ENCODE measurements around the gene TMEM140. TPM values are rescaled to one million over a fixed set of nuclear protein-coding genes. Genes with fewer than 3 reads are reported as not detected.

TMEM140 gene
- total and polyA plus RNA-seq, 2 experiments from 2014 or later, result 20.8 to 23.1 TPM

DNA sequence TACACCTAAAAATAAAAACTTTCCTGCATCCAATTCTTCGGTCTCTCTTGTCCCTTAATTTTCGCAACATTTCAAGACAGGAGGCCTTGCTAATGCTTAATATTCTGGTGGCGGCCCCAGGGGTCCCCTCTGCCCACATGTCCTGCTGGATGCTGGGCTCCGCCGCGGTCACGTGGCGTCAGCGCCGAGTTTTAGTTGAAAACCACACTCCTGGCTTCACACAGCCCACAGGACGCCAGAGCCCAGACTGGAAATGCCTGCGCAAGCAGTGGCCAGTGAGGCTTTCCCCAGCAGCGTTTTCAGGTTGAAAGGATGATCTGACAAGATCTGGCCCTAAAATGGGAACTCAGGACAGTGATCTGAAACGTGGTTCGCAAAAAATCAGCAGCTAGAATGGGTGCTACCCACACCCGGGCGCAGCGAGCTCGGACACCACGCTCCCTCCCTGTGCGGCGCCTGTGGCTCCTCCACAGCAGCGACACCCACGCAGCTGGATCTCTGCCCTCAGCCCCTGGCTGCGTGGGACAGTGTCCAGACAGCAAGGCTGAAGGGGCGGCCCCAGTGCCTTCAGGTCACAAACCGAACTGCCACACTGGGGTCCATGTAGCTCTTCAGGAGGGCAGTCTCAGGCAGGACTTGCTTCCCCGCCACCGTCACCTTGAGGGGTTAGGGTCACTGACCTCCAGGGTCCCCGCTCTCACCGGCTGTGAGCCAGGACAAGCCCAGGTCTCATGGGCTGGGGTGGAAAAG is 34.2 kb downstream of the TMEM140 start:
- Histone ChIP-seq H3K9me2 (replicated peaks; ENCODE audit: insufficient read depth) (no peaks in the 10 kb centered on the region), H3K9me3 (ENCODE audit: low read depth) (peaks cover 17% of the 10 kb centered on the region), H3K4me1 (ENCODE audit: insufficient read depth) (no peaks in the 10 kb centered on the region), H4K20me1 (ENCODE audit: insufficient read depth, poor library complexity, severe bottlenecking) (no peaks in the 10 kb centered on the region), H3K4me3 (no peak overlapping the region), H3K4me2 (no peak overlapping the region), H3K27ac (no peak overlapping the region), H3K36me3 (replicated peaks; ENCODE audit: insufficient read depth, low read depth) (peaks cover 4% of the 10 kb centered on the region), H3K27me3 (no peaks in the 10 kb centered on the region), H3K79me2 (no peaks in the 10 kb centered on the region), H2AFZ (no peak overlapping the region)
- TF ChIP-seq, protein P1, sequence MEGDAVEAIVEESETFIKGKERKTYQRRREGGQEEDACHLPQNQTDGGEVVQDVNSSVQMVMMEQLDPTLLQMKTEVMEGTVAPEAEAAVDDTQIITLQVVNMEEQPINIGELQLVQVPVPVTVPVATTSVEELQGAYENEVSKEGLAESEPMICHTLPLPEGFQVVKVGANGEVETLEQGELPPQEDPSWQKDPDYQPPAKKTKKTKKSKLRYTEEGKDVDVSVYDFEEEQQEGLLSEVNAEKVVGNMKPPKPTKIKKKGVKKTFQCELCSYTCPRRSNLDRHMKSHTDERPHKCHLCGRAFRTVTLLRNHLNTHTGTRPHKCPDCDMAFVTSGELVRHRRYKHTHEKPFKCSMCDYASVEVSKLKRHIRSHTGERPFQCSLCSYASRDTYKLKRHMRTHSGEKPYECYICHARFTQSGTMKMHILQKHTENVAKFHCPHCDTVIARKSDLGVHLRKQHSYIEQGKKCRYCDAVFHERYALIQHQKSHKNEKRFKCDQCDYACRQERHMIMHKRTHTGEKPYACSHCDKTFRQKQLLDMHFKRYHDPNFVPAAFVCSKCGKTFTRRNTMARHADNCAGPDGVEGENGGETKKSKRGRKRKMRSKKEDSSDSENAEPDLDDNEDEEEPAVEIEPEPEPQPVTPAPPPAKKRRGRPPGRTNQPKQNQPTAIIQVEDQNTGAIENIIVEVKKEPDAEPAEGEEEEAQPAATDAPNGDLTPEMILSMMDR (IDR thresholded peaks at IDR 0.05; ENCODE audit: poor library complexity), result no peak
- TF ChIP-seq EZH2phosphoT487 (IDR thresholded peaks at IDR 0.05; ENCODE audit: low read depth, severe bottlenecking, unreplicated experiment) (no peak), EZH2 (IDR thresholded peaks at IDR 0.05; ENCODE audit: borderline replicate concordance) (no peak)
- 98% methylated on average over 31 of the region's 31 CpGs for WGBS (ENCODE audit: low lambda C conversion rate, missing lambda C conversion rate)
- no peak for DNase-seq (ENCODE audit: low spot score)

DNA sequence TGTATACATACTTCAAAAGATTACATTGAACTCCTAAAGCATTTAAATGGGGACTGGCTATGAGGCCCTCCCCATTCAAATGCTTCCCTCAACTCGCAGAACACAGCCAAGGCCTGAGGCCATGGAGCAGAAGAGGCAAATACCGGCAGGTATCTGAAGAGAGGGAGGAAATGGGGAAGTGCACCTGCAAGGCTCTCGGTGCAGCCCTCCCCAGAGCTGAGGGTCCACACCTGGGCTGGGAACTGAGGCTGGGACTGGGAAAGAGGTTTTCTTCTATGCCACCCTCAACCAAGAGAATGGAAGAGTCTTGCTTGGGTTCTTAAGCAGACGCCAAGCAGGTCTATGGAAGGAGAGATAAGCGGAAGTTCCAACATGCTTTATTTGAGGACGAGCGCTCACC is 35.6 kb downstream of the TMEM140 start:
- TF ChIP-seq EZH2phosphoT487 (IDR thresholded peaks at IDR 0.05; ENCODE audit: low read depth, severe bottlenecking, unreplicated experiment), result no peak
- TF ChIP-seq, protein P1 (IDR thresholded peaks at IDR 0.05; ENCODE audit: poor library complexity), result no peak
- TF ChIP-seq EZH2 (IDR thresholded peaks at IDR 0.05; ENCODE audit: borderline replicate concordance), result no peak
- Histone ChIP-seq H3K4me2 (no peak overlapping the region), H3K9me2 (replicated peaks; ENCODE audit: insufficient read depth) (no peaks in the 10 kb centered on the region), H3K9me3 (ENCODE audit: low read depth) (peaks cover 17% of the 10 kb centered on the region), H2AFZ (no peak overlapping the region), H3K36me3 (replicated peaks; ENCODE audit: insufficient read depth, low read depth) (peaks cover 4% of the 10 kb centered on the region), H3K4me3 (no peak overlapping the region), H3K79me2 (no peaks in the 10 kb centered on the region), H3K4me1 (ENCODE audit: insufficient read depth) (no peaks in the 10 kb centered on the region), H3K27ac (no peak overlapping the region), H4K20me1 (ENCODE audit: insufficient read depth, poor library complexity, severe bottlenecking) (no peaks in the 10 kb centered on the region), H3K27me3 (no peaks in the 10 kb centered on the region)
- WGBS (ENCODE audit: low lambda C conversion rate, missing lambda C conversion rate), result 91% methylated on average over 7 of the region's 7 CpGs
- no peak for DNase-seq (ENCODE audit: low spot score)

DNA sequence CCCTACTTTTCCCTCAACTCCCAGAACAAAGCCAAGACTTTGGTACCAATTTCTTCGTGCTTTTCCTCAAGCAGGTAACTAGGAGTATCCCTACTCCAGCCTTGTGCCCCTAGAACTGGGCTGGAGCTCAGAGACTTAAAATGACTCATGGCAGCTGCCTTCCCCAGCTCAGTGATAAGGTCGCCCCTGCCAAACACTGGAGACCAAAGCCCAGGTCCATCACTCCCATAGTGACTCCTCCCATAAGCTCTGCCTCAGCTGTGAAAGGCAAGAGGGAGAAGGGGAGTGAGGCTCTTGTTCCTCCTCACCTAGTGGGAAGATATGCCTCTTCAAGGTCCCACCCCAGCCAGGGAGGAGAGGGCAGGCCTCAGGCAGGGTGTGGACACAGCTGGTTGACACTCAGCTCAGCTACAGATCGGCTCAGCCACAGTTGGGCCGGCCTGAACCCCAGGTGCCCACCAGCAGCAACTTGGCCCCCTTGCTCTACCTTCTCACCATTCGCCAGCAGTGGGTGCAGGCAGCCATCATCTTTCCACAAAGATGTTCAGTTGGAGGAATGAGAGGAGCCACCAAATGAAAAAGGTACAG is 36.5 kb downstream of the TMEM140 start:
- Histone ChIP-seq H3K4me1 (ENCODE audit: insufficient read depth) (no peaks in the 10 kb centered on the region), H2AFZ (no peak overlapping the region), H3K27me3 (no peaks in the 10 kb centered on the region), H4K20me1 (ENCODE audit: insufficient read depth, poor library complexity, severe bottlenecking) (no peaks in the 10 kb centered on the region), H3K27ac (no peak overlapping the region), H3K4me2 (no peak overlapping the region), H3K9me2 (replicated peaks; ENCODE audit: insufficient read depth) (no peaks in the 10 kb centered on the region), H3K36me3 (replicated peaks; ENCODE audit: insufficient read depth, low read depth) (peaks cover 4% of the 10 kb centered on the region), H3K4me3 (no peak overlapping the region), H3K9me3 (ENCODE audit: low read depth) (peaks cover 17% of the 10 kb centered on the region), H3K79me2 (no peaks in the 10 kb centered on the region)
- TF ChIP-seq, protein P1 (IDR thresholded peaks at IDR 0.05; ENCODE audit: poor library complexity), result no peak
- TF ChIP-seq EZH2 (IDR thresholded peaks at IDR 0.05; ENCODE audit: borderline replicate concordance), result no peak
- 98% methylated on average over 5 of the region's 5 CpGs for WGBS (ENCODE audit: low lambda C conversion rate, missing lambda C conversion rate)
- no peak for DNase-seq (ENCODE audit: low spot score)

All from hepatocyte (in vitro differentiated cells).